K562 (cell line): ENCODE measurements around the gene SMAD7. TPM values are rescaled to one million over a fixed set of nuclear protein-coding genes. Genes with fewer than 3 reads are reported as not detected.

Source experiments
- ATAC-seq: fragments of 200-7000 bp; cut with Tn5 transposase; 3 replicates; pipeline ENCODE4 v1.9.1; 2020; ENCODE audit warnings: moderate library complexity
- BruUV-seq: library from RNA; stranded (reverse); fragments of 400-500 nt; replicated peaks from 2 replicates; lab custom pipeline; 2021; lab: Mats Ljungman, UMichigan
- CTCF ChIA-PET: fragments of 300-600 bp; formaldehyde crosslinking; extraction: SDS; loops from one replicate; lab custom pipeline; 2021; ENCODE audit warnings: low intra/inter-chr PET ratio; lab: Yijun Ruan, JAX
- POLR2A ChIA-PET: fragments of 300-600, 350-650 bp; sonication (Branson Sonifier 250); formaldehyde crosslinking; extraction: SDS; loops from one replicate; lab custom pipeline; 2021; ENCODE audit warnings: antibody characterized with exemption, inconsistent platforms; lab: Yijun Ruan, JAX
- DNase-seq, 4 experiments: peaks; one replicate each; pipeline versions ENCODE4 v3.0.0 to v3.0.0-alpha.2; 2011 to 2018; ENCODE audit warnings: low spot score in 3 of 4, mixed read lengths in 3 of 4; ENCODE audit errors: extremely low read depth in 1 of 4
- FAIRE-seq: peaks from 2 replicates; lab custom pipeline; 2011; peaks lifted over from hg19 to GRCh38; lab: Jason Lieb, UNC
- H2AFZ ChIP-seq: 2 replicates; pipeline ENCODE4 v1.6.0; 2011; ENCODE audit warnings: low read depth, low read length, control low read depth, inconsistent platforms
- H3K27ac ChIP-seq: fragments of 200-600 bp; 3 replicates; pipeline ENCODE4 v1.8.0; 2011; ENCODE audit warnings: low read depth, mild to moderate bottlenecking, control low read depth, inconsistent platforms, low read length, moderate library complexity, mixed read lengths; ENCODE audit errors: extremely low read depth
- H3K27me3 ChIP-seq, 2 experiments: fragments of 300-600 bp in 1 of 2; 2 replicates in 1 of 2; 3 replicates in 1 of 2; pipeline versions ENCODE4 v1.6.0 to v1.8.0; 2011; ENCODE audit warnings: inconsistent platforms in 2 of 2, low read length in 2 of 2, mild to moderate bottlenecking in 1 of 2, mixed read lengths in 1 of 2, moderate library complexity in 1 of 2; ENCODE audit not compliant: control insufficient read depth in 2 of 2, insufficient read depth in 2 of 2
- H3K36me3 ChIP-seq: fragments of 300-600 bp; 3 replicates; pipeline ENCODE4 v1.8.0; 2011; ENCODE audit warnings: mild to moderate bottlenecking, low read length, inconsistent platforms; ENCODE audit not compliant: control insufficient read depth, insufficient read depth
- H3K4me1 ChIP-seq, 2 experiments: fragments of 200-600 bp in 1 of 2; replicated peaks in 1 of 2; 2 replicates in 1 of 2; 3 replicates in 1 of 2; pipeline versions ENCODE4 v1.5.1 to v1.8.0; 2011; ENCODE audit warnings: inconsistent platforms in 2 of 2, low read length in 2 of 2, mild to moderate bottlenecking in 1 of 2, mixed read lengths in 1 of 2, moderate library complexity in 1 of 2; ENCODE audit not compliant: control insufficient read depth in 2 of 2, insufficient read depth in 2 of 2
- H3K4me2 ChIP-seq: 2 replicates; pipeline ENCODE4 v1.6.1; 2011; ENCODE audit warnings: low read length, control low read depth, inconsistent platforms, mixed read lengths; ENCODE audit not compliant: insufficient read depth
- H3K4me3 ChIP-seq: fragments of 200-600 bp; sonication (generic), shearing (Covaris generic); 2 replicates; pipeline ENCODE4 v1.5.1; 2016; ENCODE audit warnings: control low read depth, inconsistent platforms
- H3K79me2 ChIP-seq: fragments of 200-600 bp; 3 replicates; pipeline ENCODE4 v1.8.0; 2011; ENCODE audit warnings: low read length, inconsistent platforms; ENCODE audit not compliant: control insufficient read depth, insufficient read depth
- H3K9ac ChIP-seq, 2 experiments: 2 replicates each; pipeline versions ENCODE4 v1.6.0 to v1.6.1; 2011; ENCODE audit warnings: low read depth in 2 of 2, low read length in 2 of 2, control low read depth in 1 of 2, inconsistent platforms in 1 of 2, mild to moderate bottlenecking in 1 of 2, mixed read lengths in 1 of 2; ENCODE audit not compliant: insufficient read depth in 1 of 2
- H3K9me1 ChIP-seq: one replicate; pipeline ENCODE4 v1.6.0; 2011; ENCODE audit warnings: inconsistent platforms, mild to moderate bottlenecking, low read length, moderate library complexity; ENCODE audit not compliant: control insufficient read depth, insufficient read depth
- H3K9me3 ChIP-seq: replicated peaks from 2 replicates; pipeline ENCODE4 v1.5.1; 2011; ENCODE audit warnings: low read depth, low read length, inconsistent platforms; ENCODE audit not compliant: control insufficient read depth, insufficient read depth
- H4K20me1 ChIP-seq: replicated peaks from 2 replicates; pipeline ENCODE4 v1.6.1; 2011; ENCODE audit warnings: low read length, inconsistent platforms, mixed read lengths; ENCODE audit not compliant: control insufficient read depth, insufficient read depth
- ESRRA ChIP-seq: fragments of 450-650 bp; IDR thresholded peaks from 2 replicates; pipeline ENCODE4 v1.6.1; 2014; ENCODE audit warnings: low read depth, mild to moderate bottlenecking, moderate library complexity, borderline replicate concordance
- HNRNPK ChIP-seq: fragments of 200-400 bp; formaldehyde crosslinking; IDR thresholded peaks from one replicate; pipeline ENCODE4 v1.6.1; 2018; ENCODE audit warnings: mild to moderate bottlenecking, low read depth, low read length; ENCODE audit not compliant: poor library complexity, severe bottlenecking
- OTX1 ChIP-seq: fragments of 450-650 bp; formaldehyde crosslinking; IDR thresholded peaks from 2 replicates; pipeline ENCODE4 v1.4.0; 2022; ENCODE audit warnings: mild to moderate bottlenecking
- RAD51 ChIP-seq: fragments of 450-650 bp; IDR thresholded peaks from 2 replicates; pipeline ENCODE4 v1.7.1; 2016; ENCODE audit warnings: low read depth, mild to moderate bottlenecking, borderline replicate concordance
- ZFP30 ChIP-seq: fragments of 250-450 bp; sonication (Bioruptor Pico); IDR thresholded peaks from 2 replicates; pipeline ENCODE4 v1.8.0; 2022; ENCODE audit warnings: moderate library complexity, mild to moderate bottlenecking, inconsistent platforms, borderline replicate concordance
- ZNF584 ChIP-seq: fragments of 200-800 bp; sonication (Bioruptor generic); IDR thresholded peaks from 2 replicates; pipeline ENCODE4 v1.6.1; 2016; ENCODE audit warnings: low read depth, mild to moderate bottlenecking, missing genetic modification characterization, missing compliant biosample characterization
- WGBS: fragments of 100-300 bp; shearing (Covaris generic); methylation state at CpG from one replicate; pipeline ENCODE4 v1.1.6; 2016; ENCODE audit warnings: low coverage, mixed read lengths; ENCODE audit not compliant: insufficient coverage; ENCODE audit errors: missing lambda C conversion rate; 5-methylcytosine and 5-hydroxymethylcytosine counted together
- in situ Hi-C: fragments of 300-500 bp; cut with MboI; formaldehyde crosslinking; loops from 4 replicates; pipeline ENCODE4 v1.15.0; 2018; ENCODE audit warnings: inconsistent platforms, mixed read lengths
- intact Hi-C: fragments of 100-400 bp; cut with micrococcal nuclease; formaldehyde crosslinking; loops from 2 replicates; pipeline ENCODE4 v1.14.2; 2022
- polyA plus RNA-seq, 8 experiments: library from polyadenylated mRNA; depleted of rRNA in 4 of 8; stranded (reverse) in 5 of 8; unstranded in 3 of 8; fragments of >200 nt; fragmentation: Nextera tagmentation in 2 of 8; fragmentation: Illumina TruSeq in 1 of 8; extraction: Ambion mirVana in 2 of 8; extraction: Trizol in 1 of 8; gene quantifications; 2 replicates each; pipeline versions ENCODE4 v1.2.1 to v1.2.3, GENCODE V29; 2011 to 2014; ENCODE audit warnings: inconsistent platforms in 1 of 8, missing spikeins in 1 of 8
- total RNA-seq, 7 experiments: library from RNA; depleted of rRNA in 6 of 7; stranded (reverse); fragments of >200 nt in 6 of 7; fragmentation: Illumina TruSeq in 2 of 7; extraction: Trizol in 2 of 7; gene quantifications; 2 replicates each; pipeline versions ENCODE4 v1.2.1 to v1.2.3, GENCODE V29; 2011 to 2021; ENCODE audit warnings: low replicate concordance in 1 of 7

SMAD7 gene
- total and polyA plus RNA-seq, 9 of the 15 experiments (the other 6 are each of a cell fraction or from before 2014, with no cell fraction given): 0.13 to 3.0 (median 1.6) TPM

DNA sequence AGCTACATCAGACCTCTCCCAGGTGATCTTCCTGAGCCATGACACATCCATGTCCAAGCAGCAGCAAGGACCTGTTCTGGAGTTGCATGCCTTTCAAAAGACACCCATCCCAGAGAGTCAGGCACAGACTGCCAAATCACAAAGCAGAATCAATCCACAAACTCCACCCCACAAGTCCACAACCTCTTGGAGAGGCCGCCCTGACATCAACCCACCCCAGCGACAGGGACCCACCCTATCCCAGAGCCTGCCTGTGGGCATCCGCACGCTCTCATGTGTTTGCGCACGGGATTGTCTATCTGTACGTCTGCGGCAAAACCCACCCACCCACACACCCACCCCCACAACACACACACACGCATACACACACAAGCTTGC lies 11.9 kb downstream of the SMAD7 start (continued):
- TF ChIP-seq OTX1: no peak

GRCh38 chr18:48937869-48938750 lies 12.7 kb downstream of the SMAD7 start:
- H3K4me2 ChIP-seq: no peak overlapping the region
- H3K4me3 ChIP-seq: no peak overlapping the region
- intact Hi-C loops: no loop called here
- no peak for FAIRE-seq
- in situ Hi-C loops: no loop called here
- POLR2A ChIA-PET: no interaction called here
- TF ChIP-seq ESRRA (no peak), RAD51 (no peak), HNRNPK (no peak), ZFP30 (CRISPR knock-in tag) (no peak), ZNF584 (CRISPR knock-in tag) (no peak)
- TF ChIP-seq, all 486 proteins: peak for 0
- Histone ChIP-seq H3K9me1 (no peaks in the 10 kb centered on the region), H3K36me3 (0 out of 3 replicates have a peak, but pooled peaks cover 2% of the 10 kb centered on the region), H3K79me2 (no peaks in the 10 kb centered on the region), H3K9ac (no peak overlapping the region), H4K20me1 (no peaks in the 10 kb centered on the region), H2AFZ (no peak overlapping the region), H3K27me3 (no peaks in the 10 kb centered on the region), H3K4me1 (peaks cover 28 to 43% of the 10 kb centered on the region in 2 experiments), H3K9me3 (no peaks in the 10 kb centered on the region), H3K27ac (no peak overlapping the region)
- DNase-seq (no peak), ATAC-seq (no peak)
- no TSS peak for BruUV-seq
- WGBS: 76% methylated on average over 6 of the region's 6 CpGs
- CTCF ChIA-PET: no interaction called here
